ENCODE results near the gene DNAJC30. TPM values are rescaled to one million over a fixed set of nuclear protein-coding genes. Genes with fewer than 3 reads are reported as not detected.

Gene DNAJC30
- total RNA-seq, 4 donors from 2014 or later = 4.0 to 5.3 (median 4.7) TPM

DNA sequence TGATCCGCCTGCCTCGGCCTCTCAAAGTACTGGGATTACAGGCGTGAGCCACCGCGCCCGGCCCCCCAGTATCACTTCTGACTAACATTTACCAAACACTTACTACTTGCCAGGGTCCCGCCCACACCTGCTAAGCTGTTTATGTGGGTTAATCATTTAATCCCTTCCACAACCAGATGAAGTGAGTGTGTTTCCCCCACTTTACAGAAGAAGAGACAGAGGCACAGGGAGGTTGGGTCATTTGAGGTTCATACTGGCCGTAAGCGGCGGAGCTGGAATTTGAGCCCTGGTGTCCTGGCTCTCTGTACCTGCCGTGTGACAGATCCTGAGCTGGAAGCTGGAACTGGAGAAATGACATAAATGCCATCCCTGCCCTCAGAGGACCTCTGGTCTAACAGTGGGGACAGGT is 30.7 kb downstream of the DNAJC30 start:
- TF ChIP-seq, protein P1, sequence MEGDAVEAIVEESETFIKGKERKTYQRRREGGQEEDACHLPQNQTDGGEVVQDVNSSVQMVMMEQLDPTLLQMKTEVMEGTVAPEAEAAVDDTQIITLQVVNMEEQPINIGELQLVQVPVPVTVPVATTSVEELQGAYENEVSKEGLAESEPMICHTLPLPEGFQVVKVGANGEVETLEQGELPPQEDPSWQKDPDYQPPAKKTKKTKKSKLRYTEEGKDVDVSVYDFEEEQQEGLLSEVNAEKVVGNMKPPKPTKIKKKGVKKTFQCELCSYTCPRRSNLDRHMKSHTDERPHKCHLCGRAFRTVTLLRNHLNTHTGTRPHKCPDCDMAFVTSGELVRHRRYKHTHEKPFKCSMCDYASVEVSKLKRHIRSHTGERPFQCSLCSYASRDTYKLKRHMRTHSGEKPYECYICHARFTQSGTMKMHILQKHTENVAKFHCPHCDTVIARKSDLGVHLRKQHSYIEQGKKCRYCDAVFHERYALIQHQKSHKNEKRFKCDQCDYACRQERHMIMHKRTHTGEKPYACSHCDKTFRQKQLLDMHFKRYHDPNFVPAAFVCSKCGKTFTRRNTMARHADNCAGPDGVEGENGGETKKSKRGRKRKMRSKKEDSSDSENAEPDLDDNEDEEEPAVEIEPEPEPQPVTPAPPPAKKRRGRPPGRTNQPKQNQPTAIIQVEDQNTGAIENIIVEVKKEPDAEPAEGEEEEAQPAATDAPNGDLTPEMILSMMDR (IDR thresholded peaks at IDR 0.05) = no peak
- ATAC-seq (ENCODE audit: low FRiP score) = no peak

DNA sequence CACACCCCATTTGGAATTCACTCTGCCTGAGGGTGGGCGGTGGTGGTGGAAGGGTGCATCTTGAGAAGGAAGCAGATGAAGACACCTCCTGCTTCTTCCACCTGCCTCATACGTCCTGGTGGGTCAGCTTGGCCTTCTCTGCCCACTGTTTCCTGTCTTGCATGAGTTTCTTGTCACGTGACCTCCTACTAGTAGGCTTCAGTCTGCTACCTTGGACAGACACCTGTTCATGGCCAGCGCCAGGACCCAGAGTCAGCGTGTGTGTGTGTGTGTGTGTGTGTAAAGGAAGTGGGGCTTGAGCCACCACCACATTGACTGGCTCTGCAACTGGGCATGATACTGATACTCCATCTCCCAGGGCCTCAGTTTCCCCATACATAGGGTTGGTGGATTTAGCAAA is 32.7 kb downstream of the DNAJC30 start:
- no peak for DNase-seq (ENCODE audit: low spot score)
- TF ChIP-seq, protein P1 (IDR thresholded peaks at IDR 0.05) = no peak
- no peak for ATAC-seq (ENCODE audit: low FRiP score)

More for the DNA sequence above, 30.7 kb downstream of the DNAJC30 start:
- no peak for DNase-seq (ENCODE audit: low spot score)

DNA sequence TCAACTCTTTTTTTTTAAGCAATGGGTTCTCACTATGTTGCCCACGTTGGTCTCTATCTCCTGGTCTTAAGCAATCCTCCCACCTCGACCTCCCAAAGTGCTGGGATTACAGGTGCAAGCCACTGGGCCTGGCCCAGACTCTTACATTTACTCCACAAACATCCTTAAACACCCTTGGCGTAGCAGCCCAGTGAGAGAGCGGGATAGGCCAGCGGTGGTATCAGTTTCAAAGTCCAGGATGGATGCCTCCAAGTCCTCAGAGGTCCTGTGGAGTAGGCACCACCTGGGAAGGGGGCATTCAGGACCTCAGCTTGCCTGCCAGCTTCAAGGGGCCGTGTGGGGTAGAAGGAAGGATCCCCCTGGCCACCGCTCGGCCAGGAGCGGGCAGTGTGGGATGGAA is 33.7 kb downstream of the DNAJC30 start:
- ATAC-seq (ENCODE audit: low FRiP score) (no peak), DNase-seq (ENCODE audit: low spot score) (no peak)
- TF ChIP-seq, protein P1 (IDR thresholded peaks at IDR 0.05) = no peak

DNA sequence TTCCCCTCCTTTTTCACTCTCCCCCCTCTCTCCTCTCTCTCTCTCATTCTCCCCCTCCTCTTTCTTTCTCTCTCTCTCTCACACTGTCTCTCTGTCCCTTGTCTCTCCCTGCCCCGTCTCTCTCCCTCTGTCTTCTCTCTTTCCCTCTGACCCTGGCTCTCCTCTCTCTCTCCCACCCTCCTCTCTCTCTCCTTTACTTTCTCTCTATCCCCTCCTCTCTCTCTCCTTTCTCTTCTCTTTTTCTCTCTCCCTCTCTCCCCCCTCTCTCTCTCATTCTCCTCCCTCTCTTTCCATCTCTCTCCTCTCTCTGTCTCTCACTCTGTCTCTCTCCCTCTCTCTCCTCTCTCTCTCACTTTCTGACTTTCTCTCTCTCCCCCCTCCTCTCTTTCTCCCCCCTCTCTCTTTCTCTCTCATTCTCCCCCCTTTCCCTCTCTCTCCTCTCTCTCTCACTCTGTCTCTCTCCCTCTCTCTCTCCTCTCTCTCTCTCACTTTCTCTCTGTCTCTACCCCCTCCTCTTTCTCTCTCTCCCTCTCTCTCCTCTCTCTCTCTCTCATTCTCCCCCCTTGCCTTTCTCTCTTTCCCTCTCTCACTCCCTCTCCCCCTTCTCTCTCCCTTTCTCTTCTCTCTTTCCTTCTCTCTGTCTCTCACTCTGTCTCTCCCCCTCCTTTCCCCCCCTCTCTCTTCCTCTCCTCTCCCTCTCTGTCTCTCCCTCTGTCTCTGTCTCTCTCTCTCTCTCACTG is 34.5 kb downstream of the DNAJC30 start:
- ATAC-seq (ENCODE audit: low FRiP score) (no peak), DNase-seq (ENCODE audit: low spot score) (no peak)
- TF ChIP-seq, protein P1 (IDR thresholded peaks at IDR 0.05) = no peak

DNA sequence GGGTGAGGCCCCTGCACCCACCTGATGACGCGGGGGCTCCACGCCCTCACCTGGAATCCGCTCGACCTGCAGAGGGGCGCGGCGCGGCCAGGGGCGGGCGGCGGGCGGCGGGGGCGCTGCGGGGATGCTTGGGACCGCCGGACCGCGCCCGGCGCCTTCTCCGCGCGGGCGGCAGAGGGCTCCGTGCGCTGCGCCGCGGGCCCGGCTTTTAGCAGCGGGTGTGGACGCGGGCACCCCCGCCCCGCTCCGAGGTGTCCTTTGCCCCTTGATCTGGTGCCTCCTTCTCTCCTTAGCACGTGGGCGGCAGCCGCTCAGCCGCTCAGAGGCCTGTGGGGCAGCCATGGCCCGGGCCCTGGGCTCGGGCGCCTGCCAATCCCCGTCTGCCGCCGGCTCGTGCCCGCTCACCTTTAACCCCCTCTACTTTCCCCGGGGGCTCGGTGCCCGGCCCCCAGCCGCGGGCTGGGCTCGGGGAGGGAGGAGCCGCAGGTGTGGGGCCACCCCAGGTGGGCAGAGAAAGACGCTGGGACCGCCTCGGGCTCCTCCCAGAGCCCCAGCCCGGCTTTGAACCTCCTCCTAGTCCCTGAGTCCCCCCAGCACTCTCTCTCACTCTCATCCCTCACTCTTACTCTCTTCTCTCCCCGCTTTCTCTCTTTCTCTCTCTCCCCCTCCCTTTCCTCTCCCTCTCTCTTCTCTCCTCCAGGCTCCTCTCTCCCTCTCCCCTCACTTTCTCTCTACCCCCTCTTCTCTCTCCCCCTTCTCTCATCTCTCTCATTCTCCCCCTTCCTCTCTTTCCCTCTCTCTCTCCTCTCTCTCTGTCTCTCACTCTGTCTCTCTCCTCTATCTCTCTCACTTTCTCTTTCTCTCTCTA is 35.3 kb downstream of the DNAJC30 start:
- DNase-seq (ENCODE audit: low spot score) (no peak), ATAC-seq (ENCODE audit: low FRiP score) (peak; percentile 65)
- TF ChIP-seq, protein P1 (IDR thresholded peaks at IDR 0.05) = no peak

DNA sequence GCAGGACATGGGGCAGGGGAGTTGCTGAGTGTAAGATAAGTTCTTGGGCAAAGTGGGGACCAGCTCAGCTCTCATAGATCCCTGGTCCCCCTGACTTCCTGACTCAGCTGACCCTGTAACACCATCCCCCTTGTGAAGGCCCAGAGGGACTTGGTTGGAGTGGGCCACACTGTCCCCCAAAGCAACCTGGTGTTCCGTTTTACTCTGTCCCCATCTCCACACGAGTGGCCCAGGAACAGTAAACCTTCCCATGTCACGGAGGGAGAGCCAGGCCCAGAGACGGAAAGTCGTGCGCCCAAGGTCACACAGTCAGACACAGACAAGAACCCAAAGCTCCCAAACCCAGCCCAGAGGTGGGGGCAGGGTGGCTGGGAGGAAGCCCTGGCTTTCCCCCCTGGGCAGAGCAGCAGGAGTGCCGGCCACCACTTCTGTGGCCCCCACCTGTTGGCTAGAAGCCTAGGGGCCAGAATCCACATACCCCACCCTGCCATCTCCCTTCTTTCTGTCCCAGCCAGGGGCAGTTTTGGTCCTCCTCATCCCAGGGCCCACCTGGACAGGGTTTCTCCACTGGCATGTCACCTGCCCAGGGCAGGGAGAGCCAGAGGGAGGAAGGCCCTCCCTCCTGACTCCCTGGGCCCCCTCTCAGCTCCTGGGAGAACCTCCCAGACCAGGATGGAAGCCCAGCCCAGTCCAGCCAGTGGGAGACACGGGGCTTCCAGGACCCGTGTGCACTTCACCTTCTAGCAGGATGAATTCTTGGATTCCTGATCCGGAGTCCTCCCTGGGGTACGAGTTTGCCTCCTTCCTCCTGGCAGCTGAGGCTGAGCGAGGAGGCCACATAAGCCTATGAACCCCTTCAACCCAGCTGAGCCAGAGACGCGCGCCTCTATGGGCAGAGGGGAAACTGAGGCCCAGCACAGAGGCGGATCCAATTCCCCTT is 36.2 kb downstream of the DNAJC30 start:
- TF ChIP-seq, protein P1 (IDR thresholded peaks at IDR 0.05) = no peak
- DNase-seq (ENCODE audit: low spot score) (no peak), ATAC-seq (ENCODE audit: low FRiP score) (no peak)
